ENCODE results near the gene PABPN1L.

Gene PABPN1L

GRCh38 chr16:88906535-88907105, 40.2 kb upstream of the PABPN1L start:
- no peak overlapping the region for H3K27ac ChIP-seq
- no peak for TF ChIP-seq ZFX (IDR thresholded peaks at IDR 0.05)
- no peak; the same call in 1 of the 2 replicates for TF ChIP-seq CTCF (conservative IDR thresholded peaks at IDR 0.05)

GRCh38 chr16:88906020-88906419, 39.6 kb upstream of the PABPN1L start:
- TF ChIP-seq ZFX (IDR thresholded peaks at IDR 0.05), result no peak
- TF ChIP-seq CTCF (conservative IDR thresholded peaks at IDR 0.05), result no peak
- no peak overlapping the region for H3K27ac ChIP-seq

DNA sequence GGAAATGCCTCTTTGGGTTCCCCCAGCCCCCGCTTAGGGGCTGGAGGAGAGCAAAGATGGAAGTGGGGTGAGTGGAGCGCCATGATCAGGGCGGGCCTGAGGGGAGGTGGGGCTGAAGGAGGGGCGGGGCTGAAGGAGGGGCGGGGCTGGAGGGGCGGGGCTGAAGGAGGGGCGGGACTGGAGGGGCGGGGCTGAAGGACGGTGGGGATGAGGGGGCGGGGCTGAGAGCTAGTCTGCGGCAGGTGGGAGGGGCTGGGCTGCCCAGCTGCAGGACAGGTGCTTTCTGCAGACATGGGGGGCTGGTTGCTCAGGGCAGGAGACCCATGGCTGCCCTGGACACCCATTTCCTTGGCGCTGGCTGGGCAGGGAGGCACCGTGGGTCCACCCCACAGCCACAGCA, 39.1 kb upstream of the PABPN1L start:
- no peak for TF ChIP-seq ZFX (IDR thresholded peaks at IDR 0.05)
- TF ChIP-seq CTCF (conservative IDR thresholded peaks at IDR 0.05), result no peak
- H3K27ac ChIP-seq, result no peak overlapping the region

DNA sequence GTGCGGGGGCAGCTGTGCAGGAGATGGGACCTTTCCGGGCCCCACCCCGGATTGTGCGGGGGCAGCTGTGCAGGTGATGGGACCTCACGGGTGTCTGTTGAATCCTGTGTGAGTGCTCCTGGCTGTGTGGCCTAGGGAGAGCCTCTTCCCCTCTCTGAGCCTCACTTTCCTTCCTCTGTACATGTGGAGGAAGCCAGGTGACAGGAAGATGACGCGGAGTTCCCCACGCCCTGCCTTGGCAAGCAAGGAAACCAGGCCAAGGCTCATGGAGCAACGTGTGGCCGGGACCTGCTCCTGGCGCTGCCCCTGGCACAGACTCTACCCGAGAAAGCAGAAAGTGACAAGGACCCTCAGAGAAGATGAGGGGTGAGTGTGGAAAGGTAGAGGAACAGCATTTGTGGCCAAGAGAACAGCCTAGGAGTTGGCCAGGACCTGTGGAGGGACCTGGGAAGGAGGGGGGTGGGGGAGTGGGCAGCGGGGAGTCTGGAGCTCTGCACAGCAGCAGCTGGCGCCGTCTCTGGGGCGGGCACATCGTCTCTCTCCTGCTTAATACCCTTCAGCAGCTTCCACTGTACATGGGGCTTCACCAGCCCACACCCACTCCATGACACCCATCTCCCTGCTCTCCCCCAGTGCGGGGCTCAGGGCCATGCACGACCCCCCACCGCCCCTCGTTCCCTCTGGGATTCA, 38.4 kb upstream of the PABPN1L start:
- TF ChIP-seq CTCF (conservative IDR thresholded peaks at IDR 0.05) (no peak), ZFX (IDR thresholded peaks at IDR 0.05) (no peak)
- H3K27ac ChIP-seq, result no peak overlapping the region

DNA sequence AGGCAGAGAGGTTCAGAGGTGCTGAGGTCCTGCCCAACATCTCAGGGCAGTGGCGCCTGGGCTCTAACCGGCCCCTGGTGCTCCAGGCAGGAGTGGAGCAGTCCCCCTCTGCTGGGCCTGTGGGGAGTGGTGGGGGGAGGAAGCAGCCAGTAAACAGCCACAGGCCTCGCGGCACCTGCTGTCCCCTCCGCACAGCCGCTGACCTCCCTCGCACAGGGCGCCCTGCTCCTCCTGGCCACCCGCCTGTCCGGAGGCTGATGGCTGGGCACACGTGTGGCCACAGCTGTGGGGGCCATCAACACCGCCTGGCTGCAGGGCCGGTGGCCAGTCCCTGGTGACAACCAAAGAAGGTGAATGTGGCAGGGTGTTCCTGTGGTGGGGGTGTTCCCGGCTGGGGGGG, 36.8 kb upstream of the PABPN1L start:
- TF ChIP-seq ZFX (IDR thresholded peaks at IDR 0.05) (no peak), CTCF (conservative IDR thresholded peaks at IDR 0.05) (no peak)
- H3K27ac ChIP-seq, result no peak overlapping the region

DNA sequence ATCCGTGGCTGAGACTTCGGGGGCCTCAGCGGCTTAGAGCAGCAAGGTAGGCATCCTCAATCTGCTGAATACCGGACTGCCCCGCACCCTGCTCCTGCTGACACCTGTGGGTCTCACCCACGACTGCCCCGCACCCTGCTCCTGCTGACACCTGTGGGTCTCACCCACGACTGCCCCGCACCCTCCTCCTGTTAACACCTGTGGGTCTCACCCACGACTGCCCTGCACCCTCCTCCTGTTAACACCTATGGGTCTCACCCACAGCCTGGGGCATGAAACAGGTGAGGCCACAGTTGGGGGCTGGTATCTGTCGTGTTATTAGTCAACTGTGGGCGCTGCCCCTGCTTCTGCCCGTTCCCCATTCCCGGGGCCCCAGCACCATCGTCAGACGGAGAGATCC, 36.3 kb upstream of the PABPN1L start:
- TF ChIP-seq ZFX (IDR thresholded peaks at IDR 0.05), result no peak
- TF ChIP-seq CTCF (conservative IDR thresholded peaks at IDR 0.05), result no peak
- no peak overlapping the region for H3K27ac ChIP-seq

DNA sequence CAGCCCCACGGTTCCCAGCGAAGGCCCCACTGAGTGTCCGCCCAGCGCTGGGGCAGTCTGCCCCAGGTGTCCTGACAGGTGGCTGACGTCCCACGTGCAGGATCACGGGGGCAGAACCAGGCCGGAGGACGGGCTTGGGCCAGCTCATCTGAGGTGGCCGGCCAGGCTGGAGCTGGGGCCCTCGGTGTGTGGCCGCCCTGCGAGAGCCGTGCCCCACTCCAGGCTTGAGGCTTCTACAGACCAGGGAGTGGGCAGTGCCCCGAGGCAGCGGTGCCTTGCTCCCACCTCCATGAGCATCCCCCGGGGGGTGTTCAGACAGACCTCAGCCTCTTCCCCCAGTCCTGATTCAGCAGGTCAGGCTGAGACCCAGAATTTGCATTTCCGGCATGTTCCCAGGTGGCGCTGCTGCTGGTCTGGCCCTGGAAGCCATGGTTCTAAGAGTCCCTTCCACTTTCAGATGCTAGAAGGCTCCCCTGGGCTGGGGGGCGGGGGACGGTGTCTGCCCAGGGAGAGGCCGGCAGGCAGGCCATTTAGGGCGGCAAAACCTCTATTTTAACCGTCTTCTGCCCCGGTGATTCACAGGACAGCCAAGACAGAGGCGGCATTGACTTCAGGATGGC, 35.4 kb upstream of the PABPN1L start:
- no peak overlapping the region for H3K27ac ChIP-seq
- TF ChIP-seq ZFX (IDR thresholded peaks at IDR 0.05), result no peak
- TF ChIP-seq CTCF (conservative IDR thresholded peaks at IDR 0.05), result no peak

Measured in C4-2B (cell line).